SK-N-SH (cell line): ENCODE measurements around the gene SYT6. TPM values are rescaled to one million over a fixed set of nuclear protein-coding genes. Genes with fewer than 3 reads are reported as not detected.

Experiments
- CTCF ChIA-PET: fragments of 300-600, 350-600 bp; formaldehyde crosslinking; extraction: SDS; loops from one replicate; lab custom pipeline; 2021; lab: Yijun Ruan, JAX
- POLR2A ChIA-PET: fragments of 350-600 bp; sonication (Branson Sonifier 250); formaldehyde crosslinking; extraction: SDS; loops from one replicate; lab custom pipeline; 2020; ENCODE audit warnings: antibody characterized with exemption, inconsistent platforms; lab: Yijun Ruan, JAX
- DNase-seq: peaks from one replicate; pipeline ENCODE4 v3.0.0; 2012
- H2AFZ ChIP-seq: fragments of 200-600 bp; sonication (generic); 2 replicates; pipeline ENCODE4 v1.8.1; 2016; ENCODE audit warnings: antibody characterized with exemption, mild to moderate bottlenecking, low read depth
- H3F3A ChIP-seq: fragments of 200-600 bp; sonication (generic); replicated peaks from 2 replicates; pipeline ENCODE3; 2016; ENCODE audit warnings: antibody characterized with exemption, mild to moderate bottlenecking; ENCODE audit not compliant: insufficient read depth
- H3K27ac ChIP-seq, 2 experiments: fragments of 200-500 bp in 1 of 2; fragments of 200-600 bp in 1 of 2; sonication (Bioruptor generic) in 1 of 2; sonication (generic), shearing (Covaris generic) in 1 of 2; 2 replicates each; pipeline versions ENCODE4 v1.5.1 to v1.6.1; 2014 to 2016; ENCODE audit warnings: low read depth in 2 of 2, inconsistent platforms in 1 of 2, low read length in 1 of 2, mild to moderate bottlenecking in 1 of 2, mixed read lengths in 1 of 2
- H3K27me3 ChIP-seq: fragments of 200-600 bp; sonication (generic), shearing (Covaris generic); 2 replicates; pipeline ENCODE4 v1.6.1; 2016; ENCODE audit warnings: mixed run types; ENCODE audit not compliant: insufficient read depth
- H3K36me3 ChIP-seq, 2 experiments: fragments of 200-500 bp in 1 of 2; fragments of 200-600 bp in 1 of 2; sonication (Bioruptor generic) in 1 of 2; sonication (generic) in 1 of 2; replicated peaks in 1 of 2; 2 replicates each; pipeline versions ENCODE3 to v1.5.1; 2014 to 2016; ENCODE audit warnings: low read length in 1 of 2, mild to moderate bottlenecking in 1 of 2; ENCODE audit not compliant: insufficient read depth in 2 of 2, control insufficient read depth in 1 of 2
- H3K4me1 ChIP-seq, 2 experiments: fragments of 200-500 bp in 1 of 2; fragments of 200-600 bp in 1 of 2; sonication (Bioruptor generic) in 1 of 2; sonication (generic), shearing (Covaris generic) in 1 of 2; 2 replicates each; pipeline versions ENCODE4 v1.5.1 to v1.6.1; 2014 to 2016; ENCODE audit warnings: low read depth in 1 of 2, low read length in 1 of 2, mixed run types in 1 of 2; ENCODE audit not compliant: insufficient read depth in 2 of 2, control insufficient read depth in 1 of 2
- H3K4me2 ChIP-seq: fragments of 200-600 bp; sonication (generic), shearing (Covaris generic); 2 replicates; pipeline ENCODE4 v1.6.1; 2017; ENCODE audit warnings: mixed run types
- H3K4me3 ChIP-seq, 2 experiments: fragments of 200-500 bp in 1 of 2; fragments of 200-600 bp in 1 of 2; sonication (Bioruptor generic) in 1 of 2; sonication (generic), shearing (Covaris generic) in 1 of 2; 2 replicates each; pipeline versions ENCODE4 v1.5.1 to v1.8.1; 2014 to 2016; ENCODE audit warnings: low read depth in 2 of 2, inconsistent platforms in 1 of 2, low read length in 1 of 2, mild to moderate bottlenecking in 1 of 2, mixed read lengths in 1 of 2, moderate library complexity in 1 of 2
- H3K79me2 ChIP-seq: fragments of 200-600 bp; sonication (generic); 2 replicates; pipeline ENCODE4 v1.8.1; 2017; ENCODE audit warnings: mild to moderate bottlenecking; ENCODE audit not compliant: insufficient read depth
- H3K9ac ChIP-seq: fragments of 200-600 bp; sonication (generic); 2 replicates; pipeline ENCODE4 v1.6.1; 2017; ENCODE audit warnings: mixed run types
- H3K9me2 ChIP-seq: fragments of 200-600 bp; sonication (generic); 2 replicates; pipeline ENCODE4 v1.6.1; 2017; ENCODE audit warnings: mixed run types
- H3K9me3 ChIP-seq: fragments of 200-600 bp; sonication (generic); 2 replicates; pipeline ENCODE4 v1.6.1; 2017; ENCODE audit warnings: mixed run types, mild to moderate bottlenecking, moderate library complexity
- H4K20me1 ChIP-seq: fragments of 200-600 bp; sonication (generic); 2 replicates; pipeline ENCODE4 v1.6.1; 2017; ENCODE audit warnings: mild to moderate bottlenecking, mixed run types; ENCODE audit not compliant: insufficient read depth
- ELF1 ChIP-seq: IDR thresholded peaks from 2 replicates; pipeline ENCODE4 v1.4.0; 2012
- EP300 ChIP-seq, 2 experiments: IDR thresholded peaks; 2 replicates each; pipeline versions ENCODE4 v1.4.0 to v1.6.1; 2012; ENCODE audit warnings: borderline replicate concordance in 1 of 2, low read depth in 1 of 2, low read length in 1 of 2
- FOXJ3 ChIP-seq: sonication (generic); formaldehyde crosslinking; IDR thresholded peaks from 2 replicates; pipeline ENCODE4 v1.5.1; 2020; ENCODE audit warnings: mild to moderate bottlenecking, missing genetic modification reagents
- FOXM1 ChIP-seq: IDR thresholded peaks from 2 replicates; pipeline ENCODE4 v1.4.0; 2012; ENCODE audit warnings: low read depth, mild to moderate bottlenecking
- JUND ChIP-seq: IDR thresholded peaks from 2 replicates; pipeline ENCODE4 v1.4.0; 2012
- NFIC ChIP-seq: IDR thresholded peaks from 2 replicates; pipeline ENCODE4 v1.4.0; 2012; ENCODE audit warnings: borderline replicate concordance
- NRF1 ChIP-seq: IDR thresholded peaks from 2 replicates; pipeline ENCODE4 v1.6.1; 2012; ENCODE audit warnings: low read depth, mild to moderate bottlenecking, low read length
- POLR2AphosphoS5 ChIP-seq: IDR thresholded peaks from 2 replicates; pipeline ENCODE4 v1.6.1; 2012; ENCODE audit warnings: low read depth, low read length
- RFX5 ChIP-seq: IDR thresholded peaks from 2 replicates; pipeline ENCODE4 v1.6.1; 2012; ENCODE audit warnings: mild to moderate bottlenecking, improper control_type of control experiment, low read length
- SIN3A ChIP-seq: IDR thresholded peaks from 2 replicates; pipeline ENCODE4 v1.6.1; 2012; ENCODE audit warnings: low read depth, mild to moderate bottlenecking, low read length, moderate library complexity, borderline replicate concordance
- SMC3 ChIP-seq: IDR thresholded peaks from 2 replicates; pipeline ENCODE4 v1.6.1; 2012; ENCODE audit warnings: low read depth, low read length, improper control_type of control experiment
- TEAD4 ChIP-seq: IDR thresholded peaks from 2 replicates; pipeline ENCODE4 v1.4.0; 2012; ENCODE audit warnings: mild to moderate bottlenecking, borderline replicate concordance; ENCODE audit not compliant: insufficient read depth
- WGBS: methylation state at CpG from one replicate; pipeline ENCODE4 v1.1.6; 2017; ENCODE audit warnings: low lambda C conversion rate; 5-methylcytosine and 5-hydroxymethylcytosine counted together
- polyA plus RNA-seq, 3 experiments: library from polyadenylated mRNA; depleted of rRNA; stranded (reverse); fragments of >200 nt; gene quantifications; 2 replicates each; pipeline ENCODE4 v1.2.3, GENCODE V29; 2012
- TF ChIP-seq, protein P1 (sequence below): fragments of 150-350 bp; IDR thresholded peaks from 2 replicates; pipeline ENCODE4 v1.6.1; 2016; ENCODE audit warnings: mild to moderate bottlenecking, low read depth, low read length

The SYT6 gene
- polyA plus RNA-seq, 1 of the 3 experiments (the other 2 are of a cell fraction), result not detected

DNA sequence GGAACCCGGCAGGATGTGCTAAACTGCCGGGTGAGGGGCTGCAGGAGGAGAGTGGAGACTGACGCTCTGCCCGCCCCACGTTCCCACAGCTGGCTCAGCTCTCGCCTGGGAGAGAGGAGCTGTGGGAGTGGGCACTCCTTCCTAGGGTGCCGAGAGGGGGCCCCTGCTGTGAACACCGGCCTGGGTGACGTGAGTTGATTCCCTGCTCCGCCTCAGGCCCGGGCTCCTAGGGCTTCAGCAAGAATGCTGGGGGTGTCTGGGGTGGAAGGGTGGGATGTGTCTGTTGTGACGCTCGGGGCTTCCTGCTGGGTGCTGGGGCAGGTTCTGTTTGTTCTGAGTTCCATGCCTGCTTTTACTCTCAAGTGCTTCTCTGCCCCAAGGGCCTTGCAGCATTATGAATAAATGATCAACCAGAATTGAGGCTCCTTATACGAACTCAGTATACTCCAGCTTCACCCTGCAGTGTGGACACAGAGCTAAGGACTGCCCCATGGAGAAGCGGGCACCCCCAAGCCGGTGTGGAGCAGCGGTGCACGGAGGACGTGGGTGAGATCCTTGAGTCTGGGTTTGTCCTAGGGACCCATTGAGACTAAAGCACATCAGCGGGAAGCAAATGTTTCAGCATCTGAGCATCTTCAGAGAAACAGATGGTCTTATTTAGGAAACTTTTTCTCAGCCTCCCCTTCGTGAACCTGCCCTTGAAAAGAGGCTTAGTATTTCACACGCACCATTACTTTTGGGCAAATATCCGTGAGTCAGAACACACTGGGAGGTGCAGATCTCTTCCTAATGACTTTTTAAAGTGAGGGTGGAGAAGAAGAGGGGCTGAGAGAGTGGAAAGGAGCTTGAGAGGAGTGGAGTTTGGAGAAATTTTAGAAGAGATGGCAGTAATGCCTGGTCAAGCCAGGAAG lies 41.7 kb downstream of the SYT6 start:
- Histone ChIP-seq H3K9me2 (no peaks in the 10 kb centered on the region), H3K9me3 (no peaks in the 10 kb centered on the region), H3K4me2 (no peak overlapping the region), H3K4me3 (no peak overlapping the region), H3K27me3 (no peaks in the 10 kb centered on the region), H3F3A (no peaks in the 10 kb centered on the region), H2AFZ (no peak overlapping the region), H3K79me2 (no peaks in the 10 kb centered on the region), H3K36me3 (no peaks in the 10 kb centered on the region), H3K27ac (no peak overlapping the region), H3K9ac (no peak overlapping the region), H3K4me1 (peaks cover 0 to 13% of the 10 kb centered on the region in 2 experiments; a peak in 2 of 4 replicates), H4K20me1 (no peaks in the 10 kb centered on the region)
- no peak for DNase-seq
- no peak for TF ChIP-seq NFIC
- no peak for TF ChIP-seq ELF1
- ChIA-PET POLR2A (no interaction called here), CTCF (interaction anchor here (1.3 kb wide), 1 partner anchor 45 kb away, joined by 3 read pairs; no protein-coding TSS in a partner anchor)
- 64% methylated on average over 12 of the region's 23 CpGs for whole genome bisulfite sequencing

DNA sequence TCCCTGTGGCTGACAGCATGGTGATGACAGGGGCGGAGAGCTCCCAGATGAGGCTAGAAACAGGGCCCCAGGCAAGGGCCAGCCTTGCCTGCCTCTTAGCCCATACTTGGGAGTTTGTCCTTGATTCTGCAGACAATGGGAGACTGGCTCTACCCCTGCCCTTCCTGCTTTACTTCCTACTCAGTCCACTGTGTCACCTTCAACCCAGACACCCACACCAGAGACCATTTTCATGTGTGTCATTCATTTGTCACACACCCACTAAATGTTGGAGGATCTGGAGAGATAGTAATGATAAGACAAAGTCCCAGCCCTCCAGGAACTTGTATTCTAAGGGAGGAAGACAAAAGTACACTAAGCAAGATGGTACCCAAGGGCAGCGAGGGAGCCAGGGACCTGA lies 43.7 kb downstream of the SYT6 start:
- Histone ChIP-seq H3F3A (no peaks in the 10 kb centered on the region), H3K27me3 (no peaks in the 10 kb centered on the region; the same call in 1 of the 2 replicates), H3K4me2 (no peak overlapping the region), H3K4me1 (peaks cover 0 to 12% of the 10 kb centered on the region in 2 experiments; a peak in 2 of 4 replicates), H3K9me2 (no peaks in the 10 kb centered on the region), H3K27ac (no peak overlapping the region), H3K9me3 (no peaks in the 10 kb centered on the region), H2AFZ (no peak overlapping the region), H3K79me2 (no peaks in the 10 kb centered on the region), H4K20me1 (no peaks in the 10 kb centered on the region), H3K4me3 (no peak overlapping the region), H3K9ac (no peak overlapping the region), H3K36me3 (no peaks in the 10 kb centered on the region)
- 59% methylated on average over 2 of the region's 2 CpGs for WGBS
- ChIA-PET POLR2A (no interaction called here), CTCF (interaction anchor here (0.9 to 1.3 kb wide), 2 partner anchors 10 to 131 kb away, joined by 3 to 5 read pairs; partner anchors contain the start of gene OLFML3)
- no peak for TF ChIP-seq SIN3A
- no peak for TF ChIP-seq FOXM1
- TF ChIP-seq SMC3, result no peak
- no peak for TF ChIP-seq TEAD4
- TF ChIP-seq POLR2AphosphoS5, result no peak
- no peak for TF ChIP-seq RFX5
- TF ChIP-seq JUND, result no peak
- TF ChIP-seq, protein P1, sequence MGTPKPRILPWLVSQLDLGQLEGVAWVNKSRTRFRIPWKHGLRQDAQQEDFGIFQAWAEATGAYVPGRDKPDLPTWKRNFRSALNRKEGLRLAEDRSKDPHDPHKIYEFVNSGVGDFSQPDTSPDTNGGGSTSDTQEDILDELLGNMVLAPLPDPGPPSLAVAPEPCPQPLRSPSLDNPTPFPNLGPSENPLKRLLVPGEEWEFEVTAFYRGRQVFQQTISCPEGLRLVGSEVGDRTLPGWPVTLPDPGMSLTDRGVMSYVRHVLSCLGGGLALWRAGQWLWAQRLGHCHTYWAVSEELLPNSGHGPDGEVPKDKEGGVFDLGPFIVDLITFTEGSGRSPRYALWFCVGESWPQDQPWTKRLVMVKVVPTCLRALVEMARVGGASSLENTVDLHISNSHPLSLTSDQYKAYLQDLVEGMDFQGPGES, result no peak
- no peak for TF ChIP-seq EP300 (IDR thresholded peaks at IDR 0.05; ENCODE audit: borderline replicate concordance in 1 of 2, low read depth in 1 of 2, low read length in 1 of 2)
- no peak for TF ChIP-seq NRF1
- no peak for TF ChIP-seq FOXJ3 (CRISPR knock-in tag)
- DNase-seq, result no peak
